AG09309 (cell line): ENCODE results near the gene ABCA9.

Experiments
- DNase-seq: peaks from one replicate; pipeline ENCODE4 v3.0.0-alpha.2; 2010; ENCODE audit warnings: low read depth
- H3K4me3 ChIP-seq: 2 replicates; pipeline ENCODE4 v1.5.1; 2011; ENCODE audit warnings: mild to moderate bottlenecking, low read depth, low read length, moderate library complexity; ENCODE audit not compliant: control insufficient read depth
- CTCF ChIP-seq: IDR thresholded peaks from 2 replicates; pipeline ENCODE4 v1.5.1; 2011; ENCODE audit warnings: mild to moderate bottlenecking, low read depth, low read length, inconsistent platforms; ENCODE audit not compliant: insufficient read depth, control insufficient read depth; ENCODE audit errors: missing control alignments

The ABCA9 gene

GRCh38 chr17:69093995-69094394, 33.3 kb upstream of the ABCA9 start:
- no peak overlapping the region for H3K4me3 ChIP-seq
- TF ChIP-seq CTCF, result no peak
- no peak for DNase-seq

- DNase-seq, result no peak
- no peak overlapping the region for H3K4me3 ChIP-seq
Observed at GRCh38 chr17:69093279-69093789, 32.6 kb upstream of the ABCA9 start.

DNA sequence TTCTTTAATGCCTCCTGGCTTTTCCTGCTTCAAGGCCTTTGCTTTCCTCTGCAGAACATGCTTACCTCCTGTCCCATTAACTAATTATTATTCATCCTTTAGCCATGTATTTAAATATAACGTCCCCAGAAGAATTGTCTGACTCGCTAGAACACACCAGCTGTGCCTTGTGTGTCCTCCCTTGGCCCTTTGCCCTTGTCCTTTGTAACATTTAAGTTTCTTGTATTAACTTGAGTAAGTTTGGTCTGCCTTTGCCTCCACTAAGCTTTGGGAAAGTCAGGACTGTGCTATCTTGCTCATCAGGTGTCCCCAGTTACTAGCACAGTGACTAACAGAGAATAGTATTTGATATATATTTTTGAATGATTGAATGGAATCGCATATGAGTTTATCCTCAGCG, 29.6 kb upstream of the ABCA9 start:
- H3K4me3 ChIP-seq, result no peak overlapping the region
- TF ChIP-seq CTCF, result no peak
- DNase-seq, result no peak

More at GRCh38 chr17:69093279-69093789, 32.6 kb upstream of the ABCA9 start:
- TF ChIP-seq CTCF, result no peak

DNA sequence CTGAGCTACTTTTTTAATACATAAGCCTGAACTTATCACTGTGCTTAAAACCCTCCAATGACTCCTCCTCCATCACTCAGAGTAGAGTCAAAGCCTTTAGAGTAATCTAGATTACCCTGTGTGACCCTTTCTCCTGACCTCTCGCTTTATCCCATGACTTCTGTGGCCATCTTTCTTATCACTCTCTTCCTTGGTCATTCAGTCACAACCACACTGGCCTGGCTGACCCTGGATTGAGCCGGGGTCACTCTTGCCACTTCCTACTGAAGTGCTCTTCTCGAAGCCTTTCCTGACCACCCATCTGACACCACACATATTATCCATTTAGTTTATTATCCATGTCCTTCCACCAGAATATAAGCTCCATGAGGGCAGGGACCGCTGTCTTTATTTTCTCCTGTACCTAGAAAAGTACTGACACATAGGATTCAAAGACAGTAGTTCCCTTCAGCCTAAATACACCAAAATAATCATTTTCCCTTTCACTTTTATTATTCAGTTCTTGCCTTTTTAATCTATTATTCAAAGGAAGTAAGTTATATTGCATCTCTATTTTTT, 28.0 kb upstream of the ABCA9 start:
- no peak for TF ChIP-seq CTCF
- no peak overlapping the region for H3K4me3 ChIP-seq
- no peak for DNase-seq

DNA sequence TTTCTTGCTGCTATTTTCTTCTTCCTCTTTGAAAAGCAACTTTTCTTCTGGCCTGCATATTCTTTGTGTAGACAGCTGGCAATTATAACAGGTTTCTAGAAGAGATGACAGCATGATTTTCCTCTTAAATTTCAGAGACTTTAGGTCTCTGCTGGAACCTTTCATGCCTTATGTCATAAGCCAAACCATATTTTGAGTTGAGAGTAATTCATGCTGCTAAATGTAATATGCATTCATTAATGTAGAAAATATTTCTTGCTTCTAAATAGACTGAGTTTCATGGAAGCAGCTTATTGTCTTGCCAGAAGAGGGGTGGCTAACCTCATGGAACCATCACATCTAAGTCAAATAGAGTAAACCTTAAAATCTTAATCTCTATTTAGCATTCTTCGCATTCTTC, 25.9 kb upstream of the ABCA9 start:
- TF ChIP-seq CTCF, result no peak
- DNase-seq, result no peak
- H3K4me3 ChIP-seq, result no peak overlapping the region

- H3K4me3 ChIP-seq, result no peak overlapping the region
- no peak for DNase-seq
- peak; percentile 24 for TF ChIP-seq CTCF
Observed at GRCh38 chr17:69084911-69085310, 24.2 kb upstream of the ABCA9 start.
